Esophagus squamous epithelium (tissue), 4 donors: ENCODE measurements around the gene MAP4K4.

ENCODE experiments used
- POLR2A ChIP-seq, 4 donors: fragments of 450-650 bp; IDR thresholded peaks; one replicate each; pipeline ENCODE4 v1.6.1; 2017; ENCODE audit warnings: antibody characterized with exemption in 4 of 4, mild to moderate bottlenecking in 4 of 4, moderate library complexity in 3 of 4
- TF ChIP-seq, protein P1 (sequence below), 6 experiments: fragments of 450-650 bp in 4 of 6; fragments of 200-600 bp in 2 of 6; sonication (generic) in 2 of 6; IDR thresholded peaks; one replicate each; pipeline ENCODE4 v1.5.1; 2016 to 2019; ENCODE audit warnings: antibody characterized with exemption in 6 of 6, mild to moderate bottlenecking in 4 of 6, moderate library complexity in 4 of 6

DNA sequence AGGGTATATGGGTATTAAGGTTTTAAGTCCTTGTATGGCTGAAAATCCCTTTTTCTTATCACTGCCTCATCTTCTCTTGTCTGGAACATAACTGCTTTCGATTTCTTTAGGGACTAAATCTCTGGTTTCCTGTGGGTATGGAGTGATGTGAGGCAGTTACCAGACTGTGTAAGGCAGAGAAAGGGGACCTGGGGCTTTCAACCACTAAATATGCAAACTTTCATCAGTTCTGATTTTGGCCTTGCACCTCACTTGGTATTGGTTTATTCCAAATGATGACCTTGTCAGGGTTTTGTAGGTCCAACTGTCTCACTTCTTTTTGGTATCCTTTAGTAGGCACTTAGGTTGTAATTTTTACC, 9.3 kb downstream of the MAP4K4 start:
- TF ChIP-seq, protein P1, sequence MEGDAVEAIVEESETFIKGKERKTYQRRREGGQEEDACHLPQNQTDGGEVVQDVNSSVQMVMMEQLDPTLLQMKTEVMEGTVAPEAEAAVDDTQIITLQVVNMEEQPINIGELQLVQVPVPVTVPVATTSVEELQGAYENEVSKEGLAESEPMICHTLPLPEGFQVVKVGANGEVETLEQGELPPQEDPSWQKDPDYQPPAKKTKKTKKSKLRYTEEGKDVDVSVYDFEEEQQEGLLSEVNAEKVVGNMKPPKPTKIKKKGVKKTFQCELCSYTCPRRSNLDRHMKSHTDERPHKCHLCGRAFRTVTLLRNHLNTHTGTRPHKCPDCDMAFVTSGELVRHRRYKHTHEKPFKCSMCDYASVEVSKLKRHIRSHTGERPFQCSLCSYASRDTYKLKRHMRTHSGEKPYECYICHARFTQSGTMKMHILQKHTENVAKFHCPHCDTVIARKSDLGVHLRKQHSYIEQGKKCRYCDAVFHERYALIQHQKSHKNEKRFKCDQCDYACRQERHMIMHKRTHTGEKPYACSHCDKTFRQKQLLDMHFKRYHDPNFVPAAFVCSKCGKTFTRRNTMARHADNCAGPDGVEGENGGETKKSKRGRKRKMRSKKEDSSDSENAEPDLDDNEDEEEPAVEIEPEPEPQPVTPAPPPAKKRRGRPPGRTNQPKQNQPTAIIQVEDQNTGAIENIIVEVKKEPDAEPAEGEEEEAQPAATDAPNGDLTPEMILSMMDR (IDR thresholded peaks at IDR 0.05) = no peak
- no peak for TF ChIP-seq POLR2A (IDR thresholded peaks at IDR 0.05)
